ENCODE measurements around the gene TIGD1. TPM values are rescaled to one million over a fixed set of nuclear protein-coding genes. Genes with fewer than 3 reads are reported as not detected.

TIGD1 gene
- total RNA-seq, 1 donor from 2014 or later, result 3.7 TPM

- peak overlapping the region; percentile 76 to 85 (median 83) for H3K9ac ChIP-seq (ENCODE audit: low read depth in 1 of 3, low read length in 3 of 3)
- H3K27me3 ChIP-seq (ENCODE audit: control insufficient read depth in 3 of 3, insufficient read depth in 3 of 3, low read length in 3 of 3), result peaks cover 8 to 26% (median 10%) of the 10 kb centered on the region in 3 donors
- peak overlapping the region; percentile 95 for H3K27ac ChIP-seq (ENCODE audit: low read depth, low read length)
- H3K4me1 ChIP-seq (ENCODE audit: control insufficient read depth in 3 of 3, insufficient read depth in 3 of 3, low read length in 3 of 3), result peaks cover 61 to 75% (median 68%) of the 10 kb centered on the region in 3 donors
- no peaks in the 10 kb centered on the region for H3K9me3 ChIP-seq (ENCODE audit: control insufficient read depth in 3 of 3, low read length in 3 of 3)
- peaks cover 0 to 4% (median 3%) of the 10 kb centered on the region in 3 donors for H3K36me3 ChIP-seq (ENCODE audit: control insufficient read depth in 3 of 3, insufficient read depth in 3 of 3, low read length in 3 of 3)
- H3K4me3 ChIP-seq (ENCODE audit: low read length in 3 of 3), result peak overlapping the region; percentile 66 to 77 (median 72)
Measured at GRCh38 chr2:232526372-232526941, 23.9 kb downstream of the TIGD1 start.

GRCh38 chr2:232525791-232526371 is 24.5 kb downstream of the TIGD1 start, which contains the start of gene CHRND:
Gene CHRND, plus strand, starts transcription at chr2:232526160. Its CDS starts 56 bp downstream, at chr2:232526216.
- Histone ChIP-seq H3K4me3 (ENCODE audit: low read length in 3 of 3) (peak within 1 kb of the TSS; percentile 66 to 77 (median 72)), H3K9me3 (ENCODE audit: control insufficient read depth in 3 of 3, low read length in 3 of 3) (no peaks in the 10 kb centered on the region), H3K9ac (ENCODE audit: low read depth in 1 of 3, low read length in 3 of 3) (peak within 1 kb of the TSS; percentile 85 to 88 (median 86)), H3K36me3 (ENCODE audit: control insufficient read depth in 3 of 3, insufficient read depth in 3 of 3, low read length in 3 of 3) (no peaks in the 10 kb centered on the region), H3K27me3 (ENCODE audit: control insufficient read depth in 3 of 3, insufficient read depth in 3 of 3, low read length in 3 of 3) (peaks cover 10 to 26% (median 10%) of the 10 kb centered on the region in 3 donors), H3K4me1 (ENCODE audit: control insufficient read depth in 3 of 3, insufficient read depth in 3 of 3, low read length in 3 of 3) (peaks cover 58 to 73% (median 70%) of the 10 kb centered on the region in 3 donors), H3K27ac (ENCODE audit: low read depth, low read length) (peak within 1 kb of the TSS; percentile 95)

- Histone ChIP-seq H3K9me3 (ENCODE audit: control insufficient read depth in 3 of 3, low read length in 3 of 3) (no peaks in the 10 kb centered on the region), H3K4me3 (ENCODE audit: low read length in 3 of 3) (no peak overlapping the region), H3K9ac (ENCODE audit: low read depth in 1 of 3, low read length in 3 of 3) (peak overlapping the region; percentile 75 to 88 (median 86)), H3K4me1 (ENCODE audit: control insufficient read depth in 3 of 3, insufficient read depth in 3 of 3, low read length in 3 of 3) (peaks cover 56 to 71% (median 64%) of the 10 kb centered on the region in 3 donors), H3K36me3 (ENCODE audit: control insufficient read depth in 3 of 3, insufficient read depth in 3 of 3, low read length in 3 of 3) (no peaks in the 10 kb centered on the region), H3K27me3 (ENCODE audit: control insufficient read depth in 3 of 3, insufficient read depth in 3 of 3, low read length in 3 of 3) (peaks cover 10 to 21% (median 10%) of the 10 kb centered on the region in 3 donors), H3K27ac (ENCODE audit: low read depth, low read length) (peak overlapping the region; percentile 83)
Measured at GRCh38 chr2:232525199-232525598, 25.2 kb downstream of the TIGD1 start.

GRCh38 chr2:232524771-232525170 is 25.6 kb downstream of the TIGD1 start:
- Histone ChIP-seq H3K9me3 (ENCODE audit: control insufficient read depth in 3 of 3, low read length in 3 of 3) (no peaks in the 10 kb centered on the region), H3K4me3 (ENCODE audit: low read length in 3 of 3) (peak overlapping the region in 2 of 3 donors; percentile 63 to 69), H3K36me3 (ENCODE audit: control insufficient read depth in 3 of 3, insufficient read depth in 3 of 3, low read length in 3 of 3) (no peaks in the 10 kb centered on the region), H3K27me3 (ENCODE audit: control insufficient read depth in 3 of 3, insufficient read depth in 3 of 3, low read length in 3 of 3) (peaks cover 10 to 21% (median 10%) of the 10 kb centered on the region in 3 donors), H3K9ac (ENCODE audit: low read depth in 1 of 3, low read length in 3 of 3) (peak overlapping the region; percentile 75 to 88 (median 86)), H3K4me1 (ENCODE audit: control insufficient read depth in 3 of 3, insufficient read depth in 3 of 3, low read length in 3 of 3) (peaks cover 55 to 68% (median 63%) of the 10 kb centered on the region in 3 donors), H3K27ac (ENCODE audit: low read depth, low read length) (peak overlapping the region; percentile 83)

GRCh38 chr2:232523682-232524597 is 26.4 kb downstream of the TIGD1 start:
- Histone ChIP-seq H3K27me3 (ENCODE audit: control insufficient read depth in 3 of 3, insufficient read depth in 3 of 3, low read length in 3 of 3) (peaks cover 10 to 27% (median 10%) of the 10 kb centered on the region in 3 donors), H3K27ac (ENCODE audit: low read depth, low read length) (peak overlapping the region; percentile 83), H3K4me1 (ENCODE audit: control insufficient read depth in 3 of 3, insufficient read depth in 3 of 3, low read length in 3 of 3) (peaks cover 46 to 60% (median 54%) of the 10 kb centered on the region in 3 donors), H3K9ac (ENCODE audit: low read depth in 1 of 3, low read length in 3 of 3) (peak overlapping the region; percentile 75 to 88 (median 86)), H3K9me3 (ENCODE audit: control insufficient read depth in 3 of 3, low read length in 3 of 3) (no peaks in the 10 kb centered on the region), H3K4me3 (ENCODE audit: low read length in 3 of 3) (peak overlapping the region; percentile 63 to 69 (median 66)), H3K36me3 (ENCODE audit: control insufficient read depth in 3 of 3, insufficient read depth in 3 of 3, low read length in 3 of 3) (no peaks in the 10 kb centered on the region)

GRCh38 chr2:232523402-232523681 is 27.0 kb downstream of the TIGD1 start:
- Histone ChIP-seq H3K27ac (ENCODE audit: low read depth, low read length) (peak overlapping the region; percentile 83), H3K9ac (ENCODE audit: low read depth in 1 of 3, low read length in 3 of 3) (peak overlapping the region; percentile 75 to 88 (median 86)), H3K4me3 (ENCODE audit: low read length in 3 of 3) (peak overlapping the region; percentile 63 to 69 (median 66)), H3K36me3 (ENCODE audit: control insufficient read depth in 3 of 3, insufficient read depth in 3 of 3, low read length in 3 of 3) (no peaks in the 10 kb centered on the region), H3K4me1 (ENCODE audit: control insufficient read depth in 3 of 3, insufficient read depth in 3 of 3, low read length in 3 of 3) (peaks cover 40 to 54% (median 48%) of the 10 kb centered on the region in 3 donors), H3K9me3 (ENCODE audit: control insufficient read depth in 3 of 3, low read length in 3 of 3) (no peaks in the 10 kb centered on the region), H3K27me3 (ENCODE audit: control insufficient read depth in 3 of 3, insufficient read depth in 3 of 3, low read length in 3 of 3) (peaks cover 10 to 27% (median 10%) of the 10 kb centered on the region in 3 donors)

- H3K27ac ChIP-seq (ENCODE audit: low read depth, low read length), result peak overlapping the region; percentile 83
- peak overlapping the region; percentile 63 to 69 (median 66) for H3K4me3 ChIP-seq (ENCODE audit: low read length in 3 of 3)
- no peaks in the 10 kb centered on the region for H3K9me3 ChIP-seq (ENCODE audit: control insufficient read depth in 3 of 3, low read length in 3 of 3)
- no peaks in the 10 kb centered on the region for H3K36me3 ChIP-seq (ENCODE audit: control insufficient read depth in 3 of 3, insufficient read depth in 3 of 3, low read length in 3 of 3)
- peak overlapping the region; percentile 75 to 88 (median 86) for H3K9ac ChIP-seq (ENCODE audit: low read depth in 1 of 3, low read length in 3 of 3)
- peaks cover 35 to 49% (median 43%) of the 10 kb centered on the region in 3 donors for H3K4me1 ChIP-seq (ENCODE audit: control insufficient read depth in 3 of 3, insufficient read depth in 3 of 3, low read length in 3 of 3)
- peaks cover 10 to 27% (median 10%) of the 10 kb centered on the region in 3 donors for H3K27me3 ChIP-seq (ENCODE audit: control insufficient read depth in 3 of 3, insufficient read depth in 3 of 3, low read length in 3 of 3)
Measured at GRCh38 chr2:232522623-232523401, 27.5 kb downstream of the TIGD1 start.

GRCh38 chr2:232521959-232522622 is 28.3 kb downstream of the TIGD1 start:
- peak overlapping the region in 2 of 3 donors; percentile 61 to 64 for H3K4me3 ChIP-seq (ENCODE audit: low read length in 3 of 3)
- H3K4me1 ChIP-seq (ENCODE audit: control insufficient read depth in 3 of 3, insufficient read depth in 3 of 3, low read length in 3 of 3), result peaks cover 30 to 43% (median 38%) of the 10 kb centered on the region in 3 donors
- peak overlapping the region; percentile 33 to 79 (median 50) for H3K9ac ChIP-seq (ENCODE audit: low read depth in 1 of 3, low read length in 3 of 3)
- no peak overlapping the region for H3K27ac ChIP-seq (ENCODE audit: low read depth, low read length)
- H3K9me3 ChIP-seq (ENCODE audit: control insufficient read depth in 3 of 3, low read length in 3 of 3), result no peaks in the 10 kb centered on the region
- peaks cover 10 to 27% (median 12%) of the 10 kb centered on the region in 3 donors for H3K27me3 ChIP-seq (ENCODE audit: control insufficient read depth in 3 of 3, insufficient read depth in 3 of 3, low read length in 3 of 3)
- no peaks in the 10 kb centered on the region for H3K36me3 ChIP-seq (ENCODE audit: control insufficient read depth in 3 of 3, insufficient read depth in 3 of 3, low read length in 3 of 3)

GRCh38 chr2:232521098-232521497 is 29.3 kb downstream of the TIGD1 start:
- Histone ChIP-seq H3K9me3 (ENCODE audit: control insufficient read depth in 3 of 3, low read length in 3 of 3) (no peaks in the 10 kb centered on the region), H3K9ac (ENCODE audit: low read depth in 1 of 3, low read length in 3 of 3) (no peak overlapping the region), H3K27ac (ENCODE audit: low read depth, low read length) (no peak overlapping the region), H3K4me3 (ENCODE audit: low read length in 3 of 3) (no peak overlapping the region), H3K27me3 (ENCODE audit: control insufficient read depth in 3 of 3, insufficient read depth in 3 of 3, low read length in 3 of 3) (peaks cover 8 to 27% (median 12%) of the 10 kb centered on the region in 3 donors), H3K36me3 (ENCODE audit: control insufficient read depth in 3 of 3, insufficient read depth in 3 of 3, low read length in 3 of 3) (no peaks in the 10 kb centered on the region), H3K4me1 (ENCODE audit: control insufficient read depth in 3 of 3, insufficient read depth in 3 of 3, low read length in 3 of 3) (peaks cover 22 to 38% (median 34%) of the 10 kb centered on the region in 3 donors)

All from skeletal muscle tissue (tissue), 4 donors.